Bronchus fibroblast of lung (primary cell): ENCODE results near the gene TBC1D3G. TPM values are rescaled to one million over a fixed set of nuclear protein-coding genes. Genes with fewer than 3 reads are reported as not detected.

Experiments used
- total RNA-seq: library from RNA; depleted of rRNA; stranded (reverse); fragments of >200 nt; gene quantifications from 2 replicates; pipeline ENCODE4 v1.2.3, GENCODE V29; 2015

Gene TBC1D3G
- not detected in 2 replicates for total RNA-seq

GRCh38 chr17:36323584-36323983, at the start of gene TBC1D3G:
Gene TBC1D3G, plus strand, starts transcription at chr17:36323884. Its CDS starts 1,528 bp downstream, at chr17:36325412.

Other genes with a start within 250 kb of the TBC1D3G start
- gene CCL3, start 233.7 kb upstream of the TBC1D3G start, total RNA-seq = not detected in 2 replicates
- not detected in 2 replicates for gene CCL4, start 220.1 kb upstream of the TBC1D3G start, total RNA-seq
- gene TBC1D3B, start 147.2 kb upstream of the TBC1D3G start, total RNA-seq = not detected in 2 replicates
- gene CCL3L1, start 127.1 kb upstream of the TBC1D3G start, total RNA-seq = not detected in 2 replicates
- 0.59 TPM in 1 of 2 replicates, not detected in the other for gene CCL4L2, start 112.8 kb upstream of the TBC1D3G start, total RNA-seq
- gene TBC1D3I, start 59.3 kb upstream of the TBC1D3G start, total RNA-seq = under 0.01 TPM in 1 of 2 replicates, not detected in the other
- not detected in 2 replicates for gene TBC1D3H, start 64.6 kb downstream of the TBC1D3G start, total RNA-seq
- 34.6 and 36.8 TPM in 2 replicates for gene ZNHIT3, start 162.8 kb downstream of the TBC1D3G start, total RNA-seq
- 61.9 and 66.9 TPM in 2 replicates for gene MYO19, start 211.0 kb downstream of the TBC1D3G start, total RNA-seq
- 6.7 and 7.7 TPM in 2 replicates for gene PIGW, start 211.1 kb downstream of the TBC1D3G start, total RNA-seq
- 29.7 and 32.6 TPM in 2 replicates for gene GGNBP2, start 221.0 kb downstream of the TBC1D3G start, total RNA-seq